Measurements from ENCODE around the gene CNIH4.
"Not testable (repeated sequence)": the region's sequence is repeated elsewhere in the genome, so short reads cannot be mapped to it uniquely, and the experiment has no call there.

The CNIH4 gene

DNA sequence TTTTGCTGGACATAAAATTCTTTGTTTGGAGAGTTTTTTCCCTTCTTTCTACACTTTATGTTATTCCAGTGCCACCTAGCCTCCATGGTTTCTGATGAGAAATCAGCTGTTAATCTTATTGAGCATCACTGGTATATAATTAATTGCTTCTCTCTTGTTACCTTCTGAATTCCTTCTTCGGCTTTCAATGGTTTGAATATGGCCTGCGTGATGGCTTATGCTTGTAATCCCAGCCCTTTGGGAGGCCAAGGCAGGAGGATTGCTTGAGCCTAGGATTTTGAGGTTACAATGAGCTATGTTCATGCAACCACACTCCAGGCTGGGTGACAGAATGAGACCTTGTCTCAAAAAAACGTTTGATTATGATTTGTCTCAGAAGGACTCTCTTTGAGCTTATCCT lies 13.0 kb upstream of the CNIH4 start:
- no peak for TF ChIP-seq CTCF (IDR thresholded peaks at IDR 0.05; ENCODE audit: low read length)
- no peak for TF ChIP-seq EZH2 (optimal IDR thresholded peaks at IDR 0.05; ENCODE audit: low read depth, low read length)
- TF ChIP-seq EZH2phosphoT487 (IDR thresholded peaks at IDR 0.05; ENCODE audit: low read length) = no peak
- no peaks in the 10 kb centered on the region for H3K9me2 ChIP-seq (replicated peaks; ENCODE audit: insufficient read depth, low read length)
- no peak overlapping the region for H3K27ac ChIP-seq (ENCODE audit: low read length)
- H2AFZ ChIP-seq (ENCODE audit: low read length) = no peak overlapping the region
- no peaks in the 10 kb centered on the region for H3K36me3 ChIP-seq (replicated peaks; ENCODE audit: insufficient read depth, low read length)
- H3K27me3 ChIP-seq (replicated peaks; ENCODE audit: insufficient read depth, low read length) = no peaks in the 10 kb centered on the region
- no peaks in the 10 kb centered on the region for H3F3A ChIP-seq (ENCODE audit: insufficient read depth, low read length)
- DNase-seq = no peak
- H3K4me1 ChIP-seq (ENCODE audit: low read length) = no peaks in the 10 kb centered on the region
- H3K9me3 ChIP-seq (replicated peaks; ENCODE audit: insufficient read depth, low read length) = no peaks in the 10 kb centered on the region
- no peak overlapping the region for H3K4me3 ChIP-seq (ENCODE audit: low read length)
- H3K4me2 ChIP-seq (ENCODE audit: low read depth, low read length) = no peak overlapping the region
- H3K79me2 ChIP-seq (ENCODE audit: low read length) = no peaks in the 10 kb centered on the region
- H4K20me1 ChIP-seq (ENCODE audit: insufficient read depth, low read length) = no peaks in the 10 kb centered on the region
- H3K9ac ChIP-seq (ENCODE audit: low read length) = no peak overlapping the region

DNA sequence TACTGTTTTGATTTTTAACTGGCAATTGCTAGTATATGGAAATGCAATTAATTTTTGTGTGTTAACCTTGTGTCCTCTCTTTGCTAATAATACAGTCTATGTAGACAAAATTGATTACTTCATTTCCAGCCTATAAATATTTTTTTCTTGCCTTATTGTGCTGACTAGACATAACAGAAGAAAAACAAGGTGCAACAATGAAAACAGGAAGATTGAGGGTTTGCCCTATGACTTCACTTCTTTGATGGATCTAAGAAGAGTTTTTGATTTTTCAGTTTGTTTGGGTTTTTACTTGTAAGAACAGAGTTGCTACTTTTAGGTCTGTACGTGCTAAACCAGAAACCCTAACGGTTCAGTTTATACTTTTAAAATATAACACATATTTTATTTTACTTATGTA lies 8.5 kb upstream of the CNIH4 start:
- Histone ChIP-seq H3K4me2 (ENCODE audit: low read depth, low read length) (no peak overlapping the region), H3K4me3 (ENCODE audit: low read length) (no peak overlapping the region), H4K20me1 (ENCODE audit: insufficient read depth, low read length) (no peaks in the 10 kb centered on the region), H3K4me1 (ENCODE audit: low read length) (no peaks in the 10 kb centered on the region), H3K9me3 (replicated peaks; ENCODE audit: insufficient read depth, low read length) (no peaks in the 10 kb centered on the region), H3K36me3 (replicated peaks; ENCODE audit: insufficient read depth, low read length) (no peaks in the 10 kb centered on the region), H2AFZ (ENCODE audit: low read length) (no peak overlapping the region), H3K27me3 (replicated peaks; ENCODE audit: insufficient read depth, low read length) (no peaks in the 10 kb centered on the region), H3K79me2 (ENCODE audit: low read length) (no peaks in the 10 kb centered on the region), H3K9ac (ENCODE audit: low read length) (no peak overlapping the region), H3K27ac (ENCODE audit: low read length) (no peak overlapping the region), H3K9me2 (replicated peaks; ENCODE audit: insufficient read depth, low read length) (no peaks in the 10 kb centered on the region), H3F3A (ENCODE audit: insufficient read depth, low read length) (no peaks in the 10 kb centered on the region)
- no peak for DNase-seq
- TF ChIP-seq EZH2phosphoT487 (IDR thresholded peaks at IDR 0.05; ENCODE audit: low read length) = no peak
- TF ChIP-seq EZH2 (optimal IDR thresholded peaks at IDR 0.05; ENCODE audit: low read depth, low read length) = no peak

DNA sequence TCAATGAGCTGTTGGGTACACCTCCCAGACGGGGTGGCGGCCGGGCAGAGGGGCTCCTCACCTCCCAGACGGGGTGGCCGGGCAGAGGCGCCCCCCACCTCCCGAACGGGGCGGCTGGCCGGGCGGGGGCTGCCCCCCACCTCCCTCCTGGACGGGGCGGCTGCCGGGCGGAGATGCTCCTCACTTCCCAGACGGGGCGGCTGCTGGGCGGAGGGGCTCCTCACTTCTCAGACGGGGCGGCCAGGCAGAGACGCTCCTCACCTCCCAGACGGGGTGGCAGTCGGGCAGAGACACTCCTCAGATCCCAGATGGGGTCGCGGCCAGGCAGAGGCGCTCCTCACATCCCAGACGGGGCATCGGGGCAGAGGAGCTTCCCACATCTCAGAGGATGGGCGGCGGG lies 7.0 kb upstream of the CNIH4 start:
- not testable (repeated sequence) for H3K9ac ChIP-seq (ENCODE audit: low read length); H3K79me2 ChIP-seq (ENCODE audit: low read length); H3K36me3 ChIP-seq (replicated peaks; ENCODE audit: insufficient read depth, low read length); DNase-seq; H2AFZ ChIP-seq (ENCODE audit: low read length); H4K20me1 ChIP-seq (ENCODE audit: insufficient read depth, low read length); H3F3A ChIP-seq (ENCODE audit: insufficient read depth, low read length); H3K4me1 ChIP-seq (ENCODE audit: low read length); H3K4me2 ChIP-seq (ENCODE audit: low read depth, low read length); H3K27ac ChIP-seq (ENCODE audit: low read length); H3K27me3 ChIP-seq (replicated peaks; ENCODE audit: insufficient read depth, low read length); H3K9me3 ChIP-seq (replicated peaks; ENCODE audit: insufficient read depth, low read length); H3K9me2 ChIP-seq (replicated peaks; ENCODE audit: insufficient read depth, low read length); H3K4me3 ChIP-seq (ENCODE audit: low read length)

GRCh38 chr1:224352436-224353085 lies 4.1 kb upstream of the CNIH4 start:
- not testable (repeated sequence) for DNase-seq; H3F3A ChIP-seq (ENCODE audit: insufficient read depth, low read length); H3K4me2 ChIP-seq (ENCODE audit: low read depth, low read length); H2AFZ ChIP-seq (ENCODE audit: low read length); H3K4me1 ChIP-seq (ENCODE audit: low read length); H3K27me3 ChIP-seq (replicated peaks; ENCODE audit: insufficient read depth, low read length); H4K20me1 ChIP-seq (ENCODE audit: insufficient read depth, low read length); H3K4me3 ChIP-seq (ENCODE audit: low read length); H3K79me2 ChIP-seq (ENCODE audit: low read length); H3K27ac ChIP-seq (ENCODE audit: low read length); H3K9me3 ChIP-seq (replicated peaks; ENCODE audit: insufficient read depth, low read length); H3K36me3 ChIP-seq (replicated peaks; ENCODE audit: insufficient read depth, low read length); H3K9me2 ChIP-seq (replicated peaks; ENCODE audit: insufficient read depth, low read length); H3K9ac ChIP-seq (ENCODE audit: low read length)

Data from MM.1S (cell line).